Cardiac muscle cell (in vitro differentiated cells and primary cell): Measurements from ENCODE around the gene LELP1. TPM values are rescaled to one million over a fixed set of nuclear protein-coding genes. Genes with fewer than 3 reads are reported as not detected.

ENCODE experiments used
- DNase-seq, 2 donors: peaks; one replicate each; pipeline versions ENCODE4 v3.0.0 to v3.0.0-alpha.2; 2010 to 2017; ENCODE audit warnings: low read depth in 1 of 2, low spot score in 1 of 2
- H3K27ac ChIP-seq: fragments of 200-600 bp; sonication (generic); 2 replicates; pipeline ENCODE4 v1.5.1; 2016
- H3K27me3 ChIP-seq: fragments of 200-600 bp; sonication (generic); 2 replicates; pipeline ENCODE4 v1.6.0; 2016; ENCODE audit warnings: control low read depth
- H3K36me3 ChIP-seq: fragments of 200-600 bp; sonication (generic); 2 replicates; pipeline ENCODE4 v1.5.1; 2016; ENCODE audit warnings: control low read depth
- H3K4me1 ChIP-seq: fragments of 200-600 bp; sonication (generic); 2 replicates; pipeline ENCODE4 v1.8.1; 2017; ENCODE audit warnings: low read depth, mild to moderate bottlenecking, mixed run types
- H3K4me3 ChIP-seq: fragments of 200-600 bp; sonication (generic); 2 replicates; pipeline ENCODE4 v1.5.1; 2016; ENCODE audit warnings: mild to moderate bottlenecking
- H3K9me3 ChIP-seq: fragments of 200-600 bp; sonication (generic); 2 replicates; pipeline ENCODE4 v1.5.1; 2017; ENCODE audit warnings: low read depth, mild to moderate bottlenecking, control low read depth
- polyA plus RNA-seq: library from polyadenylated mRNA; unstranded; fragments of >200 nt; fragmentation: Nextera tagmentation; extraction: Ambion mirVana; gene quantifications from 2 replicates; pipeline ENCODE4 v1.2.1, GENCODE V29; 2016
- total RNA-seq: library from RNA; depleted of rRNA; stranded (reverse); fragments of >200 nt; gene quantifications from 2 replicates; pipeline ENCODE4 v1.2.3, GENCODE V29; 2016
- TF ChIP-seq, protein P1 (sequence below): IDR thresholded peaks from 2 replicates; pipeline ENCODE4 v1.5.1; 2012; ENCODE audit warnings: low read depth, mild to moderate bottlenecking, low read length

LELP1 gene
- total and polyA plus RNA-seq, 2 experiments from 2014 or later: not detected

DNA sequence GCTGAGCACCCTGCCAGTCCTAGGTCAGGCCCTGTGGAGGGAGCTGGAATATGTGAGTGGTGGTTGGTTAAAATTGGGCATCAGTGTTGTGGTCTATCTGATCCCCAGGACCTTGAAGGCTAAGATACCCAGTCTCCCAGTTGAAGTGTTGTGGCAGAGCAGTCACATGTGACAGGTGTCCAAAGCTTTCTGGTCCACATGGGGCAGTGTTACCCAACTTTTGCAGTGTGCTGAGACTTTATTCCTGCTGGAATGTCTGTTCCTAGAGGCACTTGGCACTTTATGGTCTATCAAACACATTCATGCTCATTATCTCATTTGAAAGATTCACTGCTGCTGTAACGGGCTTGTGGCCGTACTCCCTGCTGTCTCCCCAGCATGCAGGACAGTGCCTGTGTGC is 35.3 kb downstream of the LELP1 start:
- no peak overlapping the region for H3K4me3 ChIP-seq
- no peaks in the 10 kb centered on the region for H3K9me3 ChIP-seq
- DNase-seq: peak in 1 of 2 donors; percentile 25
- no peaks in the 10 kb centered on the region for H3K27me3 ChIP-seq
- no peaks in the 10 kb centered on the region for H3K4me1 ChIP-seq
- TF ChIP-seq, protein P1, sequence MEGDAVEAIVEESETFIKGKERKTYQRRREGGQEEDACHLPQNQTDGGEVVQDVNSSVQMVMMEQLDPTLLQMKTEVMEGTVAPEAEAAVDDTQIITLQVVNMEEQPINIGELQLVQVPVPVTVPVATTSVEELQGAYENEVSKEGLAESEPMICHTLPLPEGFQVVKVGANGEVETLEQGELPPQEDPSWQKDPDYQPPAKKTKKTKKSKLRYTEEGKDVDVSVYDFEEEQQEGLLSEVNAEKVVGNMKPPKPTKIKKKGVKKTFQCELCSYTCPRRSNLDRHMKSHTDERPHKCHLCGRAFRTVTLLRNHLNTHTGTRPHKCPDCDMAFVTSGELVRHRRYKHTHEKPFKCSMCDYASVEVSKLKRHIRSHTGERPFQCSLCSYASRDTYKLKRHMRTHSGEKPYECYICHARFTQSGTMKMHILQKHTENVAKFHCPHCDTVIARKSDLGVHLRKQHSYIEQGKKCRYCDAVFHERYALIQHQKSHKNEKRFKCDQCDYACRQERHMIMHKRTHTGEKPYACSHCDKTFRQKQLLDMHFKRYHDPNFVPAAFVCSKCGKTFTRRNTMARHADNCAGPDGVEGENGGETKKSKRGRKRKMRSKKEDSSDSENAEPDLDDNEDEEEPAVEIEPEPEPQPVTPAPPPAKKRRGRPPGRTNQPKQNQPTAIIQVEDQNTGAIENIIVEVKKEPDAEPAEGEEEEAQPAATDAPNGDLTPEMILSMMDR: no peak
- H3K27ac ChIP-seq: no peak overlapping the region
- no peaks in the 10 kb centered on the region for H3K36me3 ChIP-seq

DNA sequence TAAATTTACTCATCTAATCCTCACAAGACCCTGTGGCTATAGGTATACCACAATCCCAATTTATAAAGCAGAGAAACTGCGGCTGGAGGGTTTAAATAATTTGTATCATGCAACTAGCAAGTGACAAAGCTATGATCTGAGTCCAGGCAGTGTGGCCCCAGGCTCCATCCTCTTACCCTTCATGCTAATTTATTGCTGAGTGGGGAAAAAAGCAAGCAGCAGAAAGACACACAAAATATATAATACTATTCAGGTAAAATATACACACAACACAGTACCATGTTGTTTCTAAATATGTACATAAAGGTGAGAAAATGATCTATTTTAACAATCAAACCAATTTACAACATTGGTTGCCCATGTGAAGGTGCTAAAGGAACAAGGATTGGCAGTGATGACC is 38.9 kb downstream of the LELP1 start:
- TF ChIP-seq, protein P1: no peak
- Histone ChIP-seq H3K27ac (no peak overlapping the region), H3K4me1 (no peaks in the 10 kb centered on the region), H3K9me3 (no peaks in the 10 kb centered on the region), H3K36me3 (no peaks in the 10 kb centered on the region), H3K4me3 (no peak overlapping the region), H3K27me3 (no peaks in the 10 kb centered on the region)
- DNase-seq: no peak

DNA sequence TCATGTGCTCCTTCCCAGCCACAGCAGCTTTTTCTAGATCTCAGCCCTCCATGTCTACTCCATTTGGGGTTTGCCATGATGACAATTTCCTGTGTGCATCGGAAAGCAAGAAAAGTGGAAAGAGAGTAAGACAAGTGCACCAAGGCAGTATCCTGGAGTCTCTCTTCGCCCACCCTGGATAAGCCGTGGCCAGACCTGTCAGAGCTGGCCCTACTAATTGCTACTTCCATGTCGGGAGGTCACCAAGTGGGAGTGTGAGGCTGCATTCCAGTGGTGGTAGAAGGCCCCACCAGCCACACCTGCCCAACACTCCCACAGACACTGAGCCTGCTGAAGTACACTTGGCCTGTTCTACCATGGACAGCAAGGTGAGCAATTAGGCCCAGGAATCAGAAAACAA is 42.2 kb downstream of the LELP1 start:
- no peak for DNase-seq
- Histone ChIP-seq H3K9me3 (no peaks in the 10 kb centered on the region), H3K27me3 (no peaks in the 10 kb centered on the region), H3K4me3 (no peak overlapping the region), H3K27ac (no peak overlapping the region), H3K4me1 (no peaks in the 10 kb centered on the region), H3K36me3 (no peaks in the 10 kb centered on the region)
- TF ChIP-seq, protein P1: no peak

DNA sequence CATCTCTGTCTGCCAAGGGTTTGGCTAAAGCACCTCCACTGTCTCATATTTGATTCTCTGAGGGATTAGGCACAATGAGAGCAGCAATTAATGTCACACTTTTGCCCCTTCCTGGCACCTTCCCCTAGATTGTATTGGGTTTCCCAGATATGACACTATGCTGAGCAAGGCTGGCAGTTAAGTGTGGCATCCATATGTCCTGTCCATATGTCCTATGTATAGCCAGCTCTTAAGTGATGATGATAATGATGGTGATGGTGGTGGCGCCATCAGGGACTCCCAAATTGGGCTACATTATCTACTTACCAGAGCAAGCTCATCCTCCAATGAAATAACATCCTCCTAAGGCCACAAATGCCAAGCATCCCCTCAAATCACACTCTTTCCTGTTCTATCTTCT is 42.8 kb downstream of the LELP1 start:
- no peaks in the 10 kb centered on the region for H3K27me3 ChIP-seq
- no peaks in the 10 kb centered on the region for H3K36me3 ChIP-seq
- DNase-seq: no peak
- no peak overlapping the region for H3K27ac ChIP-seq
- H3K4me3 ChIP-seq: no peak overlapping the region
- H3K9me3 ChIP-seq: no peaks in the 10 kb centered on the region
- no peaks in the 10 kb centered on the region for H3K4me1 ChIP-seq
- TF ChIP-seq, protein P1: no peak

DNA sequence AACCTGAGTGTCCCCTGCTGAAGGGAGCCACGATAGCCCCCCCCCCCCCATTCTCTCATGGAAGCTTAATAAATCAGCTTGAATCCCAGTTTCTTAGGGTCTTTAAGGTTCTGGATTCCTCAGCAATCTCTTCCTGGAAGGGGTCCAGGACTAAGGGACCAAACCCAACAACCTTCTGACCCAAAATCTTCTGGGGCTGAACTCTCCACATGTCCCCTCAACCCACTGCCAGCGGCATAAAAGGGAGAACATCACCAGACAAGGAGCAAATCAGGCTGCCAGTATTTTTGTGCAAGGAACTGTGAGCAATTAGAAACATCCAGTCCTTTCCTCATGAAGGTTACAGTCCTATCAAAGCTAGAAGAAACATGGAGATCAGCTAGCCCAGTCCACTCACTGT is 43.6 kb downstream of the LELP1 start:
- Histone ChIP-seq H3K27me3 (no peaks in the 10 kb centered on the region), H3K4me1 (no peaks in the 10 kb centered on the region), H3K9me3 (no peaks in the 10 kb centered on the region), H3K27ac (no peak overlapping the region), H3K4me3 (no peak overlapping the region), H3K36me3 (no peaks in the 10 kb centered on the region)
- DNase-seq: no peak
- TF ChIP-seq, protein P1: no peak
